K562 (cell line): ENCODE measurements around the gene SLC25A40. TPM values are rescaled to one million over a fixed set of nuclear protein-coding genes. Genes with fewer than 3 reads are reported as not detected.
A peak's percentile ranks its signal among the peaks of the same experiment; 100 is the strongest.

Experiments
- ATAC-seq: fragments of 200-7000 bp; cut with Tn5 transposase; 3 replicates; pipeline ENCODE4 v1.9.1; 2020; ENCODE audit warnings: moderate library complexity
- BruUV-seq: library from RNA; stranded (reverse); fragments of 400-500 nt; replicated peaks from 2 replicates; lab custom pipeline; 2021; lab: Mats Ljungman, UMichigan
- CTCF ChIA-PET: fragments of 300-600 bp; formaldehyde crosslinking; extraction: SDS; loops from one replicate; lab custom pipeline; 2021; ENCODE audit warnings: low intra/inter-chr PET ratio; lab: Yijun Ruan, JAX
- POLR2A ChIA-PET: fragments of 300-600, 350-650 bp; sonication (Branson Sonifier 250); formaldehyde crosslinking; extraction: SDS; loops from one replicate; lab custom pipeline; 2021; ENCODE audit warnings: antibody characterized with exemption, inconsistent platforms; lab: Yijun Ruan, JAX
- DNase-seq, 4 experiments: peaks; one replicate each; pipeline versions ENCODE4 v3.0.0 to v3.0.0-alpha.2; 2011 to 2018; ENCODE audit warnings: low spot score in 3 of 4, mixed read lengths in 3 of 4; ENCODE audit errors: extremely low read depth in 1 of 4
- FAIRE-seq: peaks from 2 replicates; lab custom pipeline; 2011; peaks lifted over from hg19 to GRCh38; lab: Jason Lieb, UNC
- H2AFZ ChIP-seq: 2 replicates; pipeline ENCODE4 v1.6.0; 2011; ENCODE audit warnings: low read depth, low read length, control low read depth, inconsistent platforms
- H3K27ac ChIP-seq: fragments of 200-600 bp; 3 replicates; pipeline ENCODE4 v1.8.0; 2011; ENCODE audit warnings: low read depth, mild to moderate bottlenecking, control low read depth, inconsistent platforms, low read length, moderate library complexity, mixed read lengths; ENCODE audit errors: extremely low read depth
- H3K27me3 ChIP-seq, 2 experiments: fragments of 300-600 bp in 1 of 2; 2 replicates in 1 of 2; 3 replicates in 1 of 2; pipeline versions ENCODE4 v1.6.0 to v1.8.0; 2011; ENCODE audit warnings: inconsistent platforms in 2 of 2, low read length in 2 of 2, mild to moderate bottlenecking in 1 of 2, mixed read lengths in 1 of 2, moderate library complexity in 1 of 2; ENCODE audit not compliant: control insufficient read depth in 2 of 2, insufficient read depth in 2 of 2
- H3K36me3 ChIP-seq: fragments of 300-600 bp; 3 replicates; pipeline ENCODE4 v1.8.0; 2011; ENCODE audit warnings: mild to moderate bottlenecking, low read length, inconsistent platforms; ENCODE audit not compliant: control insufficient read depth, insufficient read depth
- H3K4me1 ChIP-seq, 2 experiments: fragments of 200-600 bp in 1 of 2; replicated peaks in 1 of 2; 2 replicates in 1 of 2; 3 replicates in 1 of 2; pipeline versions ENCODE4 v1.5.1 to v1.8.0; 2011; ENCODE audit warnings: inconsistent platforms in 2 of 2, low read length in 2 of 2, mild to moderate bottlenecking in 1 of 2, mixed read lengths in 1 of 2, moderate library complexity in 1 of 2; ENCODE audit not compliant: control insufficient read depth in 2 of 2, insufficient read depth in 2 of 2
- H3K4me2 ChIP-seq: 2 replicates; pipeline ENCODE4 v1.6.1; 2011; ENCODE audit warnings: low read length, control low read depth, inconsistent platforms, mixed read lengths; ENCODE audit not compliant: insufficient read depth
- H3K4me3 ChIP-seq: fragments of 200-600 bp; sonication (generic), shearing (Covaris generic); 2 replicates; pipeline ENCODE4 v1.5.1; 2016; ENCODE audit warnings: control low read depth, inconsistent platforms
- H3K79me2 ChIP-seq: fragments of 200-600 bp; 3 replicates; pipeline ENCODE4 v1.8.0; 2011; ENCODE audit warnings: low read length, inconsistent platforms; ENCODE audit not compliant: control insufficient read depth, insufficient read depth
- H3K9ac ChIP-seq, 2 experiments: 2 replicates each; pipeline versions ENCODE4 v1.6.0 to v1.6.1; 2011; ENCODE audit warnings: low read depth in 2 of 2, low read length in 2 of 2, control low read depth in 1 of 2, inconsistent platforms in 1 of 2, mild to moderate bottlenecking in 1 of 2, mixed read lengths in 1 of 2; ENCODE audit not compliant: insufficient read depth in 1 of 2
- H3K9me1 ChIP-seq: one replicate; pipeline ENCODE4 v1.6.0; 2011; ENCODE audit warnings: inconsistent platforms, mild to moderate bottlenecking, low read length, moderate library complexity; ENCODE audit not compliant: control insufficient read depth, insufficient read depth
- H3K9me3 ChIP-seq: replicated peaks from 2 replicates; pipeline ENCODE4 v1.5.1; 2011; ENCODE audit warnings: low read depth, low read length, inconsistent platforms; ENCODE audit not compliant: control insufficient read depth, insufficient read depth
- H4K20me1 ChIP-seq: replicated peaks from 2 replicates; pipeline ENCODE4 v1.6.1; 2011; ENCODE audit warnings: low read length, inconsistent platforms, mixed read lengths; ENCODE audit not compliant: control insufficient read depth, insufficient read depth
- ATF7 ChIP-seq: fragments of 450-650 bp; IDR thresholded peaks from 2 replicates; pipeline ENCODE4 v1.7.1; 2014; ENCODE audit warnings: mild to moderate bottlenecking, moderate library complexity
- CBX5 ChIP-seq: IDR thresholded peaks from 2 replicates; pipeline ENCODE4 v1.6.1; 2014; ENCODE audit warnings: low read depth, borderline replicate concordance
- HDAC3 ChIP-seq: fragments of 450-650 bp; IDR thresholded peaks from 2 replicates; pipeline ENCODE4 v1.6.1; 2018; ENCODE audit warnings: borderline replicate concordance, mild to moderate bottlenecking, moderate library complexity; ENCODE audit not compliant: partially characterized antibody
- ILF3 ChIP-seq: fragments of 450-650 bp; IDR thresholded peaks from 2 replicates; pipeline ENCODE4 v1.6.1; 2018; ENCODE audit warnings: antibody characterized with exemption, mild to moderate bottlenecking, moderate library complexity, borderline replicate concordance
- NFATC3 ChIP-seq: fragments of 450-650 bp; IDR thresholded peaks from 2 replicates; pipeline ENCODE4 v1.6.1; 2017; ENCODE audit warnings: mild to moderate bottlenecking
- ZKSCAN8 ChIP-seq: fragments of 200-800 bp; sonication (Bioruptor generic); IDR thresholded peaks from 2 replicates; pipeline ENCODE4 v1.6.1; 2016; ENCODE audit warnings: missing genetic modification characterization, missing compliant biosample characterization
- ZNF431 ChIP-seq: sonication (generic); formaldehyde crosslinking; IDR thresholded peaks from 2 replicates; pipeline ENCODE4 v1.8.0; 2022; ENCODE audit warnings: mild to moderate bottlenecking, missing genetic modification reagents
- WGBS: fragments of 100-300 bp; shearing (Covaris generic); methylation state at CpG from one replicate; pipeline ENCODE4 v1.1.6; 2016; ENCODE audit warnings: low coverage, mixed read lengths; ENCODE audit not compliant: insufficient coverage; ENCODE audit errors: missing lambda C conversion rate; 5-methylcytosine and 5-hydroxymethylcytosine counted together
- in situ Hi-C: fragments of 300-500 bp; cut with MboI; formaldehyde crosslinking; loops from 4 replicates; pipeline ENCODE4 v1.15.0; 2018; ENCODE audit warnings: inconsistent platforms, mixed read lengths
- intact Hi-C: fragments of 100-400 bp; cut with micrococcal nuclease; formaldehyde crosslinking; loops from 2 replicates; pipeline ENCODE4 v1.14.2; 2022
- polyA plus RNA-seq, 8 experiments: library from polyadenylated mRNA; depleted of rRNA in 4 of 8; stranded (reverse) in 5 of 8; unstranded in 3 of 8; fragments of >200 nt; fragmentation: Nextera tagmentation in 2 of 8; fragmentation: Illumina TruSeq in 1 of 8; extraction: Ambion mirVana in 2 of 8; extraction: Trizol in 1 of 8; gene quantifications; 2 replicates each; pipeline versions ENCODE4 v1.2.1 to v1.2.3, GENCODE V29; 2011 to 2014; ENCODE audit warnings: inconsistent platforms in 1 of 8, missing spikeins in 1 of 8
- total RNA-seq, 7 experiments: library from RNA; depleted of rRNA in 6 of 7; stranded (reverse); fragments of >200 nt in 6 of 7; fragmentation: Illumina TruSeq in 2 of 7; extraction: Trizol in 2 of 7; gene quantifications; 2 replicates each; pipeline versions ENCODE4 v1.2.1 to v1.2.3, GENCODE V29; 2011 to 2021; ENCODE audit warnings: low replicate concordance in 1 of 7
- TF ChIP-seq, protein P1 (sequence below), 2 experiments: fragments of 200-800 bp in 1 of 2; sonication (Bioruptor generic) in 1 of 2; sonication (generic) in 1 of 2; formaldehyde crosslinking in 1 of 2; IDR thresholded peaks in 1 of 2; conservative IDR thresholded peaks in 1 of 2; 2 replicates each; pipeline versions ENCODE4 v1.5.0 to v1.6.1; 2016 to 2020; ENCODE audit warnings: missing compliant biosample characterization in 1 of 2, missing genetic modification characterization in 1 of 2, missing genetic modification reagents in 1 of 2
- TF ChIP-seq, protein P2 (sequence below): fragments of 450-650 bp; IDR thresholded peaks from 2 replicates; pipeline ENCODE4 v1.6.1; 2018; ENCODE audit warnings: mild to moderate bottlenecking, low read depth; ENCODE audit not compliant: partially characterized antibody
- TF ChIP-seq, protein P3 (sequence below): fragments of 450-650 bp; formaldehyde crosslinking; IDR thresholded peaks from 2 replicates; pipeline ENCODE4 v1.4.0; 2020; ENCODE audit warnings: mild to moderate bottlenecking, moderate library complexity
- TF ChIP-seq, protein P4 (sequence below): sonication (generic); formaldehyde crosslinking; IDR thresholded peaks from 2 replicates; pipeline ENCODE4 v1.8.0; 2023; ENCODE audit warnings: mild to moderate bottlenecking, missing genetic modification reagents
- TF ChIP-seq, protein P5 (sequence below): fragments of 450-650 bp; formaldehyde crosslinking; IDR thresholded peaks from 2 replicates; pipeline ENCODE4 v1.4.0; 2022; ENCODE audit warnings: missing genetic modification characterization

SLC25A40 gene
- total and polyA plus RNA-seq, 9 of the 15 experiments (the other 6 are each of a cell fraction or from before 2014, with no cell fraction given) = 6.7 to 44.0 (median 26.5) TPM

DNA sequence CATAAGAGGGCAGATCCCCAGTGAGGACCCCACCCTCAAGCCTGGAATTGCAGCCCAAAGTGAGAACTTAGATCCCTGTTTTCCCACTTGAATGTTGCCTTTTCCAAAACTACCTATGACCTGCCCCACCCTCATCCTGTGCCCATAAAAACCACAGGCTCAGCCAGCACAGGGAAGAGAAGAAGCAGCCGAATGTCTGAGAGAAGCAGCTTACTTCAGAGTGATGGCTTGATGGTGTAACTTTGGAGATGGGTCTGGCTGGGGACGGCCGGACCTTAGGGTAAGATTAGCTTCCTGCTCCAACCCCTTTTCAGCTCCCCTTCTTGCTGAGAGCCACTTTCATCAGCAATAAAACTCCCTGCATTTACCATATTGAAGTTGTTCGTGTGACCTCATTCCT is 5.7 kb downstream of the SLC25A40 start:
- Histone ChIP-seq H4K20me1 (no peaks in the 10 kb centered on the region), H3K36me3 (peaks cover 55% of the 10 kb centered on the region), H3K79me2 (peaks cover 98% of the 10 kb centered on the region), H3K4me3 (no peak overlapping the region), H3K9me1 (no peaks in the 10 kb centered on the region), H3K9ac (no peak overlapping the region), H3K9me3 (peaks cover 9% of the 10 kb centered on the region), H3K27ac (no peak overlapping the region), H3K4me1 (peaks cover 0 to 2% of the 10 kb centered on the region in 2 experiments; a peak in 4 of 5 replicates), H3K27me3 (no peaks in the 10 kb centered on the region), H2AFZ (no peak overlapping the region), H3K4me2 (no peak overlapping the region)
- ChIA-PET CTCF (no interaction called here), POLR2A (interaction anchor here (1.4 kb wide), 1 partner anchor 9 kb away, joined by 6 read pairs; no protein-coding TSS in a partner anchor)
- WGBS = 97% methylated on average over 4 of the region's 4 CpGs
- FAIRE-seq = no peak
- in situ Hi-C loops = no loop called here
- no peak for DNase-seq
- intact Hi-C loops = loop anchor here (10.0 kb wide), 3 partner anchors 344 to 716 kb away; partner anchors contain the start of genes DMTF1 and TMEM243
- no peak for ATAC-seq
- no TSS peak for BruUV-seq
- TF ChIP-seq ILF3 (no peak), ATF7 (no peak), ZNF431 (CRISPR knock-in tag) (no peak), ZKSCAN8 (CRISPR knock-in tag) (no peak), NFATC3 (no peak), CBX5 (peak; percentile 35; the same call in 1 of the 2 replicates), HDAC3 (no peak)
- TF ChIP-seq, protein P1, sequence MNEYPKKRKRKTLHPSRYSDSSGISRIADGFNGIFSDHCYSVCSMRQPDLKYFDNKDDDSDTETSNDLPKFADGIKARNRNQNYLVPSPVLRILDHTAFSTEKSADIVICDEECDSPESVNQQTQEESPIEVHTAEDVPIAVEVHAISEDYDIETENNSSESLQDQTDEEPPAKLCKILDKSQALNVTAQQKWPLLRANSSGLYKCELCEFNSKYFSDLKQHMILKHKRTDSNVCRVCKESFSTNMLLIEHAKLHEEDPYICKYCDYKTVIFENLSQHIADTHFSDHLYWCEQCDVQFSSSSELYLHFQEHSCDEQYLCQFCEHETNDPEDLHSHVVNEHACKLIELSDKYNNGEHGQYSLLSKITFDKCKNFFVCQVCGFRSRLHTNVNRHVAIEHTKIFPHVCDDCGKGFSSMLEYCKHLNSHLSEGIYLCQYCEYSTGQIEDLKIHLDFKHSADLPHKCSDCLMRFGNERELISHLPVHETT (CRISPR knock-in tag; conservative IDR thresholded peaks at IDR 0.05 in 1 of 2, IDR thresholded peaks at IDR 0.05 in 1 of 2) = no peak
- TF ChIP-seq, protein P2, sequence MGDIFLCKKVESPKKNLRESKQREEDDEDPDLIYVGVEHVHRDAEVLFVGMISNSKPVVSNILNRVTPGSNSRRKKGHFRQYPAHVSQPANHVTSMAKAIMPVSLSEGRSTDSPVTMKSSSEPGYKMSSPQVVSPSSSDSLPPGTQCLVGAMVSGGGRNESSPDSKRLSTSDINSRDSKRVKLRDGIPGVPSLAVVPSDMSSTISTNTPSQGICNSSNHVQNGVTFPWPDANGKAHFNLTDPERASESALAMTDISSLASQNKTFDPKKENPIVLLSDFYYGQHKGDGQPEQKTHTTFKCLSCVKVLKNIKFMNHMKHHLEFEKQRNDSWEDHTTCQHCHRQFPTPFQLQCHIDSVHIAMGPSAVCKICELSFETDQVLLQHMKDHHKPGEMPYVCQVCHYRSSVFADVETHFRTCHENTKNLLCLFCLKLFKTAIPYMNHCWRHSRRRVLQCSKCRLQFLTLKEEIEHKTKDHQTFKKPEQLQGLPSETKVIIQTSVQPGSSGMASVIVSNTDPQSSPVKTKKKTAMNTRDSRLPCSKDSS = no peak
- TF ChIP-seq, protein P3, sequence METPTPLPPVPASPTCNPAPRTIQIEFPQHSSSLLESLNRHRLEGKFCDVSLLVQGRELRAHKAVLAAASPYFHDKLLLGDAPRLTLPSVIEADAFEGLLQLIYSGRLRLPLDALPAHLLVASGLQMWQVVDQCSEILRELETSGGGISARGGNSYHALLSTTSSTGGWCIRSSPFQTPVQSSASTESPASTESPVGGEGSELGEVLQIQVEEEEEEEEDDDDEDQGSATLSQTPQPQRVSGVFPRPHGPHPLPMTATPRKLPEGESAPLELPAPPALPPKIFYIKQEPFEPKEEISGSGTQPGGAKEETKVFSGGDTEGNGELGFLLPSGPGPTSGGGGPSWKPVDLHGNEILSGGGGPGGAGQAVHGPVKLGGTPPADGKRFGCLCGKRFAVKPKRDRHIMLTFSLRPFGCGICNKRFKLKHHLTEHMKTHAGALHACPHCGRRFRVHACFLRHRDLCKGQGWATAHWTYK (CRISPR knock-in tag) = no peak
- TF ChIP-seq, protein P4, sequence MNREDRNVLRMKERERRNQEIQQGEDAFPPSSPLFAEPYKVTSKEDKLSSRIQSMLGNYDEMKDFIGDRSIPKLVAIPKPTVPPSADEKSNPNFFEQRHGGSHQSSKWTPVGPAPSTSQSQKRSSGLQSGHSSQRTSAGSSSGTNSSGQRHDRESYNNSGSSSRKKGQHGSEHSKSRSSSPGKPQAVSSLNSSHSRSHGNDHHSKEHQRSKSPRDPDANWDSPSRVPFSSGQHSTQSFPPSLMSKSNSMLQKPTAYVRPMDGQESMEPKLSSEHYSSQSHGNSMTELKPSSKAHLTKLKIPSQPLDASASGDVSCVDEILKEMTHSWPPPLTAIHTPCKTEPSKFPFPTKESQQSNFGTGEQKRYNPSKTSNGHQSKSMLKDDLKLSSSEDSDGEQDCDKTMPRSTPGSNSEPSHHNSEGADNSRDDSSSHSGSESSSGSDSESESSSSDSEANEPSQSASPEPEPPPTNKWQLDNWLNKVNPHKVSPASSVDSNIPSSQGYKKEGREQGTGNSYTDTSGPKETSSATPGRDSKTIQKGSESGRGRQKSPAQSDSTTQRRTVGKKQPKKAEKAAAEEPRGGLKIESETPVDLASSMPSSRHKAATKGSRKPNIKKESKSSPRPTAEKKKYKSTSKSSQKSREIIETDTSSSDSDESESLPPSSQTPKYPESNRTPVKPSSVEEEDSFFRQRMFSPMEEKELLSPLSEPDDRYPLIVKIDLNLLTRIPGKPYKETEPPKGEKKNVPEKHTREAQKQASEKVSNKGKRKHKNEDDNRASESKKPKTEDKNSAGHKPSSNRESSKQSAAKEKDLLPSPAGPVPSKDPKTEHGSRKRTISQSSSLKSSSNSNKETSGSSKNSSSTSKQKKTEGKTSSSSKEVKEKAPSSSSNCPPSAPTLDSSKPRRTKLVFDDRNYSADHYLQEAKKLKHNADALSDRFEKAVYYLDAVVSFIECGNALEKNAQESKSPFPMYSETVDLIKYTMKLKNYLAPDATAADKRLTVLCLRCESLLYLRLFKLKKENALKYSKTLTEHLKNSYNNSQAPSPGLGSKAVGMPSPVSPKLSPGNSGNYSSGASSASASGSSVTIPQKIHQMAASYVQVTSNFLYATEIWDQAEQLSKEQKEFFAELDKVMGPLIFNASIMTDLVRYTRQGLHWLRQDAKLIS (CRISPR knock-in tag) = no peak
- TF ChIP-seq, protein P5, sequence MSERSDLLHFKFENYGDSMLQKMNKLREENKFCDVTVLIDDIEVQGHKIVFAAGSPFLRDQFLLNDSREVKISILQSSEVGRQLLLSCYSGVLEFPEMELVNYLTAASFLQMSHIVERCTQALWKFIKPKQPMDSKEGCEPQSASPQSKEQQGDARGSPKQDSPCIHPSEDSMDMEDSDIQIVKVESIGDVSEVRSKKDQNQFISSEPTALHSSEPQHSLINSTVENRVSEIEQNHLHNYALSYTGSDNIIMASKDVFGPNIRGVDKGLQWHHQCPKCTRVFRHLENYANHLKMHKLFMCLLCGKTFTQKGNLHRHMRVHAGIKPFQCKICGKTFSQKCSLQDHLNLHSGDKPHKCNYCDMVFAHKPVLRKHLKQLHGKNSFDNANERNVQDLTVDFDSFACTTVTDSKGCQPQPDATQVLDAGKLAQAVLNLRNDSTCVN (CRISPR knock-in tag) = no peak
